ENCODE measurements around the gene PCSK9. TPM values are rescaled to one million over a fixed set of nuclear protein-coding genes. Genes with fewer than 3 reads are reported as not detected.
A peak's percentile ranks its signal among the peaks of the same experiment; 100 is the strongest.

PCSK9 gene
- total RNA-seq, 1 experiment from 2014 or later = not detected

GRCh38 chr1:55076356-55076755, 37.0 kb downstream of the PCSK9 start:
- intact Hi-C loops (cut with micrococcal nuclease) = no loop called here
- no TSS peak for BruUV-seq (replicated peaks)

GRCh38 chr1:55078470-55078869, 39.1 kb downstream of the PCSK9 start:
- H3K4me3 Mint-ChIP-seq (ENCODE audit: unreplicated experiment) = no peak overlapping the region
- TF ChIP-seq CTCF (IDR thresholded peaks at IDR 0.05; ENCODE audit: unreplicated experiment) = no peak
- intact Hi-C loops (cut with micrococcal nuclease) = no loop called here
- no peak for DNase-seq (ENCODE audit: unreplicated experiment)
- no peaks in the 10 kb centered on the region for H3K27me3 Mint-ChIP-seq (ENCODE audit: insufficient read depth, unreplicated experiment)
- H3K36me3 Mint-ChIP-seq (ENCODE audit: insufficient read depth, unreplicated experiment) = peaks cover 97% of the 10 kb centered on the region
- peaks cover 6% of the 10 kb centered on the region for H3K4me1 Mint-ChIP-seq (ENCODE audit: insufficient read depth, unreplicated experiment)
- no peaks in the 10 kb centered on the region for H3K9me3 Mint-ChIP-seq (ENCODE audit: unreplicated experiment)
- ChIA-PET POLR2A (interaction anchor here (1.0 kb wide), 1 partner anchor 10 kb away, joined by 3 read pairs; no protein-coding TSS in a partner anchor), CTCF (interaction anchor here (0.6 to 4.6 kb wide), 2 partner anchors 8 to 12 kb away, joined by 3 to 16 read pairs; no protein-coding TSS in a partner anchor)
- no TSS peak for BruUV-seq (replicated peaks)
- no peak overlapping the region for H3K27ac Mint-ChIP-seq (ENCODE audit: low read depth, unreplicated experiment)

More at GRCh38 chr1:55076356-55076755, 37.0 kb downstream of the PCSK9 start:
- no peak for DNase-seq (ENCODE audit: unreplicated experiment)
- peaks cover 98% of the 10 kb centered on the region for H3K36me3 Mint-ChIP-seq (ENCODE audit: insufficient read depth, unreplicated experiment)
- H3K9me3 Mint-ChIP-seq (ENCODE audit: unreplicated experiment) = no peaks in the 10 kb centered on the region
- CTCF ChIA-PET = interaction anchor here (0.6 kb wide), 1 partner anchor 339 kb away, joined by 4 read pairs; no protein-coding TSS in a partner anchor
- H3K27ac Mint-ChIP-seq (ENCODE audit: low read depth, unreplicated experiment) = no peak overlapping the region
- no peak overlapping the region for H3K4me3 Mint-ChIP-seq (ENCODE audit: unreplicated experiment)
- POLR2A ChIA-PET = interaction anchor here (0.6 kb wide), 1 partner anchor 68 kb away, joined by 3 read pairs; no protein-coding TSS in a partner anchor
- TF ChIP-seq CTCF (IDR thresholded peaks at IDR 0.05; ENCODE audit: unreplicated experiment) = no peak
- H3K27me3 Mint-ChIP-seq (ENCODE audit: insufficient read depth, unreplicated experiment) = no peaks in the 10 kb centered on the region
- H3K4me1 Mint-ChIP-seq (ENCODE audit: insufficient read depth, unreplicated experiment) = peaks cover 4% of the 10 kb centered on the region

- CTCF ChIA-PET = interaction anchor here (4.6 kb wide), 1 partner anchor 9 kb away, joined by 16 read pairs; no protein-coding TSS in a partner anchor
- Mint-ChIP-seq H3K9me3 (ENCODE audit: unreplicated experiment) (no peaks in the 10 kb centered on the region), H3K36me3 (ENCODE audit: insufficient read depth, unreplicated experiment) (peaks cover 97% of the 10 kb centered on the region), H3K27ac (ENCODE audit: low read depth, unreplicated experiment) (no peak overlapping the region), H3K4me1 (ENCODE audit: insufficient read depth, unreplicated experiment) (peaks cover 6% of the 10 kb centered on the region), H3K4me3 (ENCODE audit: unreplicated experiment) (no peak overlapping the region), H3K27me3 (ENCODE audit: insufficient read depth, unreplicated experiment) (no peaks in the 10 kb centered on the region)
- POLR2A ChIA-PET = interaction anchor here (1.4 kb wide), 1 partner anchor 74 kb away, joined by 3 read pairs; no protein-coding TSS in a partner anchor
- intact Hi-C loops (cut with micrococcal nuclease) = no loop called here
- no TSS peak for BruUV-seq (replicated peaks)
- no peak for TF ChIP-seq CTCF (IDR thresholded peaks at IDR 0.05; ENCODE audit: unreplicated experiment)
- DNase-seq (ENCODE audit: unreplicated experiment) = no peak
Observed at GRCh38 chr1:55079651-55080050, 40.3 kb downstream of the PCSK9 start.

- ChIA-PET POLR2A (interaction anchor here (0.7 to 1.4 kb wide), 4 partner anchors 12 to 72 kb away, joined by 3 to 4 read pairs (median 3); no protein-coding TSS in a partner anchor), CTCF (interaction anchor here (0.6 to 4.6 kb wide), 4 partner anchors 11 to 58 kb away, joined by 3 to 16 read pairs (median 4); no protein-coding TSS in a partner anchor)
- Mint-ChIP-seq H3K4me1 (ENCODE audit: insufficient read depth, unreplicated experiment) (peaks cover 6% of the 10 kb centered on the region), H3K27me3 (ENCODE audit: insufficient read depth, unreplicated experiment) (no peaks in the 10 kb centered on the region), H3K4me3 (ENCODE audit: unreplicated experiment) (no peak overlapping the region), H3K9me3 (ENCODE audit: unreplicated experiment) (no peaks in the 10 kb centered on the region), H3K36me3 (ENCODE audit: insufficient read depth, unreplicated experiment) (peaks cover 97% of the 10 kb centered on the region), H3K27ac (ENCODE audit: low read depth, unreplicated experiment) (peak overlapping the region; percentile 84)
- TF ChIP-seq CTCF (IDR thresholded peaks at IDR 0.05; ENCODE audit: unreplicated experiment) = no peak
- intact Hi-C loops (cut with micrococcal nuclease) = no loop called here
- no TSS peak for BruUV-seq (replicated peaks)
- peak; percentile 24 for DNase-seq (ENCODE audit: unreplicated experiment)
Observed at GRCh38 chr1:55081188-55081904, 42.0 kb downstream of the PCSK9 start.

Measured in MCF 10A (cell line).